ENCODE data around the gene CNTNAP4. TPM values are rescaled to one million over a fixed set of nuclear protein-coding genes. Genes with fewer than 3 reads are reported as not detected.

CNTNAP4 gene
- total and polyA plus RNA-seq, 7 donors: 0.01 to 0.04 (median 0.03) TPM; not detected in 4

GRCh38 chr16:76487411-76488064 is 210.3 kb downstream of the CNTNAP4 start:
- Histone ChIP-seq H3K4me3 (no peak overlapping the region), H3K4me1 (no peaks in the 10 kb centered on the region), H3K36me3 (ENCODE audit: insufficient read depth in 1 of 2, low read depth in 1 of 2) (no peaks in the 10 kb centered on the region), H3K27ac (no peak overlapping the region), H3K27me3 (ENCODE audit: insufficient read depth in 3 of 3, low read length in 2 of 3) (peaks cover 0 to 3% (median 0%) of the 10 kb centered on the region in 3 donors), H3K9me3 (no peaks in the 10 kb centered on the region)
- TF ChIP-seq, protein P1, sequence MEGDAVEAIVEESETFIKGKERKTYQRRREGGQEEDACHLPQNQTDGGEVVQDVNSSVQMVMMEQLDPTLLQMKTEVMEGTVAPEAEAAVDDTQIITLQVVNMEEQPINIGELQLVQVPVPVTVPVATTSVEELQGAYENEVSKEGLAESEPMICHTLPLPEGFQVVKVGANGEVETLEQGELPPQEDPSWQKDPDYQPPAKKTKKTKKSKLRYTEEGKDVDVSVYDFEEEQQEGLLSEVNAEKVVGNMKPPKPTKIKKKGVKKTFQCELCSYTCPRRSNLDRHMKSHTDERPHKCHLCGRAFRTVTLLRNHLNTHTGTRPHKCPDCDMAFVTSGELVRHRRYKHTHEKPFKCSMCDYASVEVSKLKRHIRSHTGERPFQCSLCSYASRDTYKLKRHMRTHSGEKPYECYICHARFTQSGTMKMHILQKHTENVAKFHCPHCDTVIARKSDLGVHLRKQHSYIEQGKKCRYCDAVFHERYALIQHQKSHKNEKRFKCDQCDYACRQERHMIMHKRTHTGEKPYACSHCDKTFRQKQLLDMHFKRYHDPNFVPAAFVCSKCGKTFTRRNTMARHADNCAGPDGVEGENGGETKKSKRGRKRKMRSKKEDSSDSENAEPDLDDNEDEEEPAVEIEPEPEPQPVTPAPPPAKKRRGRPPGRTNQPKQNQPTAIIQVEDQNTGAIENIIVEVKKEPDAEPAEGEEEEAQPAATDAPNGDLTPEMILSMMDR (IDR thresholded peaks at IDR 0.05): no peak
- intact Hi-C loops (cut with DNase I): no loop called here
- DNase-seq (no peak), ATAC-seq (no peak)
- WGBS, 3 donors: 71 to 82% (median 74%) methylated on average over 6 of the region's 6 CpGs

- no peak for DNase-seq
- H3K9me3 ChIP-seq: no peaks in the 10 kb centered on the region
- TF ChIP-seq, protein P1 (IDR thresholded peaks at IDR 0.05): no peak
- no peaks in the 10 kb centered on the region for H3K4me1 ChIP-seq
- no peak overlapping the region for H3K4me3 ChIP-seq
- ATAC-seq: no peak
- intact Hi-C loops (cut with DNase I): no loop called here
- WGBS, 3 donors: 78 to 86% (median 85%) methylated on average over 5 of the region's 5 CpGs
- no peaks in the 10 kb centered on the region for H3K36me3 ChIP-seq (ENCODE audit: insufficient read depth in 1 of 2, low read depth in 1 of 2)
- peaks cover 0 to 3% (median 0%) of the 10 kb centered on the region in 3 donors for H3K27me3 ChIP-seq (ENCODE audit: insufficient read depth in 3 of 3, low read length in 2 of 3)
- no peak overlapping the region for H3K27ac ChIP-seq
Observed at GRCh38 chr16:76488065-76488417, 210.8 kb downstream of the CNTNAP4 start.

DNA sequence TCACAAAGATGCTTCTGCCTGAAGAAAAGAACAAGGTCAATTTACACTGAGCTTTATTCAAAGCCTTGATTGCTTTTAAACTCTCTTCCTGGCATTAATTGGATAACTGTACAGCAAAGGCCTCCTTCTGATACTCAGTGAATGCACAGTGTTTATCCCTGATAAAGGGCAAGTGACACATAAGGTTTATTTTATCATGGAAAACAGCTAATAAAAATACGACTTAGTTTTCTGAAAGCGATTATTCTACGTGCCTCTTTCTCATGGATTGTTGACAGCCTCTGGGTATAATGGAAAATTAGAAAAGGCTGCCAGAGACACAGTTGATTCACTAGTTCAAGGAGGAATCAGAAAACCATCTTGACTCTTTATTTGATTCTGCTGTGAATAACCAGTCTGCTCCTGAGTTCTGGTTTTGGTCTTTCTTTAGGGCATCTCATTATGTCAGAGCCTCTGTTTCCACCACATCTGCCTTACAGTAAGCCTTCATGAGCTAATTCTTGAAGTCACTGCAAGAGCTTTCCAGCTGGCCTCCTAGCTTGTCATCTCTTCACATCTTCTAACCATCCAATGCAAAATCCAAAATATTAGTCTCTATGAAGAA is 212.9 kb downstream of the CNTNAP4 start:
- intact Hi-C loops (cut with DNase I): no loop called here
- TF ChIP-seq, protein P1 (IDR thresholded peaks at IDR 0.05): no peak
- H3K27me3 ChIP-seq (ENCODE audit: insufficient read depth in 3 of 3, low read length in 2 of 3): peaks cover 0 to 3% (median 0%) of the 10 kb centered on the region in 3 donors
- ATAC-seq (no peak), DNase-seq (no peak)
- H3K4me1 ChIP-seq: no peaks in the 10 kb centered on the region
- H3K27ac ChIP-seq: no peak overlapping the region
- 91 to 93% (median 92%) methylated on average over 3 of the region's 3 CpGs for WGBS, 3 donors
- no peak overlapping the region for H3K4me3 ChIP-seq
- H3K36me3 ChIP-seq (ENCODE audit: insufficient read depth in 1 of 2, low read depth in 1 of 2): no peaks in the 10 kb centered on the region
- H3K9me3 ChIP-seq: no peaks in the 10 kb centered on the region

- intact Hi-C loops (cut with DNase I): no loop called here
- Histone ChIP-seq H3K27ac (no peak overlapping the region), H3K4me3 (no peak overlapping the region), H3K36me3 (ENCODE audit: insufficient read depth in 1 of 2, low read depth in 1 of 2) (no peaks in the 10 kb centered on the region), H3K9me3 (no peaks in the 10 kb centered on the region), H3K27me3 (ENCODE audit: insufficient read depth in 3 of 3, low read length in 2 of 3) (no peaks in the 10 kb centered on the region), H3K4me1 (no peaks in the 10 kb centered on the region)
- 90 to 96% (median 95%) methylated on average over 20 to 21 of the region's 21 CpGs for WGBS, 3 donors
- ATAC-seq (no peak), DNase-seq (no peak)
- TF ChIP-seq, protein P1 (IDR thresholded peaks at IDR 0.05): no peak
Observed at GRCh38 chr16:76500006-76500405, 222.8 kb downstream of the CNTNAP4 start.

Data from psoas muscle (tissue), 8 donors.